ENCODE data around the gene TACC3. TPM values are rescaled to one million over a fixed set of nuclear protein-coding genes. Genes with fewer than 3 reads are reported as not detected.

Gene TACC3
- total RNA-seq, 1 donor from 2014 or later = 91.4 TPM

GRCh38 chr4:1779588-1780382 is 58.5 kb downstream of the TACC3 start:
- Mint-ChIP-seq H3K27me3 (no peaks in the 10 kb centered on the region), H3K4me3 (no peak overlapping the region), H3K27ac (no peak overlapping the region), H3K9me3 (no peaks in the 10 kb centered on the region), H3K36me3 (no peaks in the 10 kb centered on the region), H3K4me1 (ENCODE audit: unreplicated experiment) (no peaks in the 10 kb centered on the region)
- DNase-seq (ENCODE audit: extremely low spot score, unreplicated experiment) = no peak
- TF ChIP-seq CTCF (conservative IDR thresholded peaks at IDR 0.05) = no peak

- H3K27me3 Mint-ChIP-seq = no peaks in the 10 kb centered on the region
- no peak for DNase-seq (ENCODE audit: extremely low spot score, unreplicated experiment)
Measured at GRCh38 chr4:1780435-1780834, 59.1 kb downstream of the TACC3 start.

GRCh38 chr4:1783015-1783414 is 61.7 kb downstream of the TACC3 start:
- no peak for TF ChIP-seq CTCF (conservative IDR thresholded peaks at IDR 0.05)
- Mint-ChIP-seq H3K4me3 (no peak overlapping the region), H3K27me3 (no peaks in the 10 kb centered on the region), H3K27ac (no peak overlapping the region), H3K36me3 (no peaks in the 10 kb centered on the region), H3K9me3 (no peaks in the 10 kb centered on the region), H3K4me1 (ENCODE audit: unreplicated experiment) (no peaks in the 10 kb centered on the region)
- DNase-seq (ENCODE audit: extremely low spot score, unreplicated experiment) = no peak

More at GRCh38 chr4:1780435-1780834, 59.1 kb downstream of the TACC3 start:
- no peaks in the 10 kb centered on the region for H3K36me3 Mint-ChIP-seq
- no peaks in the 10 kb centered on the region for H3K9me3 Mint-ChIP-seq
- H3K27ac Mint-ChIP-seq = no peak overlapping the region
- TF ChIP-seq CTCF (conservative IDR thresholded peaks at IDR 0.05) = no peak
- no peaks in the 10 kb centered on the region for H3K4me1 Mint-ChIP-seq (ENCODE audit: unreplicated experiment)
- no peak overlapping the region for H3K4me3 Mint-ChIP-seq

GRCh38 chr4:1783970-1784369 is 62.6 kb downstream of the TACC3 start:
- no peak overlapping the region for H3K4me3 Mint-ChIP-seq
- H3K27ac Mint-ChIP-seq = no peak overlapping the region
- H3K27me3 Mint-ChIP-seq = no peaks in the 10 kb centered on the region
- no peaks in the 10 kb centered on the region for H3K36me3 Mint-ChIP-seq
- no peak for DNase-seq (ENCODE audit: extremely low spot score, unreplicated experiment)
- H3K4me1 Mint-ChIP-seq (ENCODE audit: unreplicated experiment) = peaks cover 4% of the 10 kb centered on the region
- no peak for TF ChIP-seq CTCF (conservative IDR thresholded peaks at IDR 0.05)
- no peaks in the 10 kb centered on the region for H3K9me3 Mint-ChIP-seq

GRCh38 chr4:1784395-1784788 is 63.1 kb downstream of the TACC3 start:
- Mint-ChIP-seq H3K4me3 (no peak overlapping the region), H3K9me3 (no peaks in the 10 kb centered on the region), H3K27me3 (no peaks in the 10 kb centered on the region), H3K4me1 (ENCODE audit: unreplicated experiment) (peaks cover 4% of the 10 kb centered on the region), H3K36me3 (no peaks in the 10 kb centered on the region), H3K27ac (no peak overlapping the region)
- TF ChIP-seq CTCF (conservative IDR thresholded peaks at IDR 0.05) = no peak
- DNase-seq (ENCODE audit: extremely low spot score, unreplicated experiment) = no peak

Data from type B pancreatic cell (in vitro differentiated cells).